DMS53 treated with DMSO at 0.1 percent for 48 hours (cell line): ENCODE results near the gene MEPCE.
"Not testable (repeated sequence)": the region's sequence is repeated elsewhere in the genome, so short reads cannot be mapped to it uniquely, and the experiment has no call there.

Source experiments
- DNase-seq: peaks from one replicate; lab custom pipeline; 2025; ENCODE audit not compliant: unreplicated experiment; lab: John Stamatoyannopoulos, UW

Gene MEPCE

DNA sequence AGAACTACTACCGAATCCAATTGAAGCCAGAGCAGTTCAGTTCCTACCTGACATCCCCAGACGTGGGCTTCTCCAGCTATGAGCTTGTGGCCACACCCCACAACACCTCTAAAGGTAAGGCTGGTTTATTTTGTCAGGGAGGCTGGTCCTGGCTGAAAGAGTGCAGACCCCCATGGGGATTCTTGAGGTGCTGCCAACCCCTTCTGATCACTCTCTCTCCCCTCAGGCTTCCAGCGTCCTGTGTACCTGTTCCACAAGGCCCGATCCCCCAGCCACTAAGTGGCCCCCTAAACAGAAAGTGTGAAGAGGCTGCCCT, 3.6 kb downstream of the MEPCE start:
- no peak for DNase-seq

- DNase-seq: no peak
Observed at GRCh38 chr7:100433592-100434296, 4.1 kb downstream of the MEPCE start.

DNA sequence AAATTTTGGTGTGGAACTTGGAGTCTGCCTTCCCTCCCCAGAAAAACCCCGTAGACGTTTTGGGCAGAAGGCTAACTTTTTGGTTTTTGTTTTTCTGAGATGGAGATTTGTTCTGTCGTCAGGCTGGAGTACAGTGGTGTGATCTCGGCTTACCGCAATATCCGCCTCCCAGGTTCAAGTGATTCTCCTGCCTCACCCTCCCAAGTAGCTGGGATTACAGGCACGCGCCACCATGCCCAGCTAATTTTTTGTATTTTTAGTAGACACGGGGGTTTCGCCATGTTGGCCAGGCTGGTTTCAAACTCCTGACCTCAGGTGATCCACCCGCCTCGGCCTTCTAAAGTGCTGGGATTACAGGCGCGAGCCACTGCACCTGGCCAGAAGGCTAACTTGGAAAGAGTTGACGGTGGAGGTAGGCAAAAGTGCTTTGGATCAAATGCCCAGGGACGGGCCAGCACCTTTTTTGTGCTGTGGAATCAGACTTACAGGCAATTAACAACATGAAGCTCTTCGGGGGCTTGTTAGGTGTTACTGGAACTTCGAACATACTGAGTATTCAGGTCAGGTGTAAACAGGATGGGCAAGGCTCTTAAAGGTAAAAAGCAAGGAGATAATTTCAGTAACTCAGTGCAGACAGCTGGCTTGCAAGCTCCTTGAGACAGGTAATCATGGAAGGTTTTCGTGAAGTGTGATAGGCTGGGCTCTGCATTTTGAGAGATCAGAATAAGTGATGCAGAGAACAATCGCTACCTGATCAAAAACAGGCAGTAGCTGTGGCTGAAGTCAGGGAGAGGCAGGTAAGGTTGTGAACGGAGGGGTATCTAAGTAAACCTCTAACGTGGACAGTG, 4.9 kb downstream of the MEPCE start:
- DNase-seq: no peak

- DNase-seq: peak; percentile 33
Observed at GRCh38 chr7:100435401-100436304, 6.0 kb downstream of the MEPCE start.

GRCh38 chr7:100437150-100438100, 7.8 kb downstream of the MEPCE start:
- no peak for DNase-seq

GRCh38 chr7:100438172-100438571, 8.5 kb downstream of the MEPCE start:
- DNase-seq: no peak

GRCh38 chr7:100438731-100439130, 9.1 kb downstream of the MEPCE start:
- not testable (repeated sequence) for DNase-seq

- not testable (repeated sequence) for DNase-seq
Observed at GRCh38 chr7:100439244-100439643, 9.6 kb downstream of the MEPCE start.

DNA sequence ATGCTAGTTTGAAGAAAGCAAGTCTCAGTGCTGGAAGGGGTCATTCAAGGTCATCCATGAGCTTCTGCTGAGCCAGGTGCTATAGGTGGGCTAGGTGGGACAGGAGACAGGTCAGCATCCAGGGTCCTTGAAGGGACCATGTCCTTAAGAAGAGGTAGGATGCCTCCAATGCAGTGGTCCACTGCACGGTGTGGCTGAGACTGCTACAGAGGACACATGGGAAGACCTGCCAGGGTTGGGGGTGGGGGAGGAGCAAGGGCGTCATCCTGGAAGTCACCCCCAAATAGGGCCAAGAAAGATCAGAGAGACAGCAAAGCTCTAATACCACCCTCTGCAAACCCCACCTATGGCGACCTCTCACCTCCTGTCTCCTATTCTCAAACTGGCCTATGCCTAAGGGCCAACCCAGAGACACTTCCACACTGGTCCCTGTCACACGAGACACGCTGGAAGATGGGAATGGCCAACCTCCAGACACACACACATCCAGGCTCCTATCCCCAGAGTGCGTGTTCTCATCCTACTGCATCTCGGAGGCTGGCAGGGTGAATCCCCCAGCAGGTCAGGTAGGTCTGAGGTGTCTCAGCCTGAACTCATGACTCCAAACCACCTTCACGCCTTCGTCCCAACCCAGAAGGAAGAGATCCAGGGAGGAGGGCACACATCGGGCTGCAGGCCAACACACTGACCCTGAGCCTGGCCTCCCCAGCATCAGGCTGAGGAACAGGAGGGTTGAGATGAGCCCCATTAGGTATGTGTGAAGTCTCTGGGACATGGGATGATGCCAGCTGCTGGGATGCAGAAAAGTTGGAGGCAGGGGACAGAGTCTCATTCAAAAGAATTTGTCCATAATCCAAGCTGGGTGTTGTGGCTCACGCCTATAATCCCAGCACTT, 12.3 kb downstream of the MEPCE start:
- no peak for DNase-seq

- no peak for DNase-seq
Observed at GRCh38 chr7:100443096-100443840, 13.6 kb downstream of the MEPCE start.

DNA sequence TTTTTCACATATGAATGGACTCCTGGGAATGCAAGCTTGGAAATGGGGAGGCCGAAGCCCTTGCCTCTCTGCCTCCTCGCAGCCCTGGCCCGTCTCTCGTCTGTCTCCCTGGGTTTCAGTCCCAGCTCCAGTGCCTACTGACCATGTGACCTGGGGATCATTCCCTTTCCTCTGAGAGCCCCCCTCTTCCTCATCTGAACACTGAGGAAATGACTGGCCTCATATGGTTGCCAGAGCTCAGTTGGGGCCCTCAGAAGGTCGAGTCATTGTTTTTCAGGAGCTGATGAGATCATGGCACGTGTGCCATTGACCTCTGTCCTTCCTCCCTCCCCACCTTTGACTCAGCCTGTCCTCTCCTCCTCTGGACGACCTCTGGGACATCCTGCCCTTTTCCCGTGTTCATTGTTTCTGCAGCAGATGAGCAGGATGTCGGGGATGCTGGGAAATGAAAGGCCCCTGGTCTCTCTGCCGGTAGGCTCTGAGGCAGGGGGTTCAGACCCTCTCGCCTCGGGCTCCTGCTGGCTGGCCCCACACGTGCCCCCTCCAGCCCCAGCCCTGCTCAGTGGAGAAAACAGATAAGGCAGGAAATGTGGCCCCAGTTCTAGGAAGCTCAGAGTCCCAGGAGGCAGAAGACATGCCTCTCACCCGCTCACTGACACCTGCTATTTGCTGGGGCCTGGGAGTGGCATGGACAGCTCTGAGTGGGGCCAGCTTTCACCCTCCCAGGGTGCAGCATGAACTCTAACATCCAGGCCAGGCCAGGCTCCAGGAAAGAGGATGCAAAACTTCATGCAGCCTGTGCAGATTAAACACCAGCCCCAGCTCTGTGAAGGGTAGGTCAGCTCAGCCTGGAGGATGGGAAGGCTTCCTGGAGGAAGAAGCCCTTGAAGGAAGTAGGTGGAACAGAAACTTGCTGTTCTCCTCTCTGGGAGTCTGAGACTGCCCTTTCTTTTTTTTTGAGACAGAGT, 15.0 kb downstream of the MEPCE start:
- DNase-seq: peak; percentile 38

DNA sequence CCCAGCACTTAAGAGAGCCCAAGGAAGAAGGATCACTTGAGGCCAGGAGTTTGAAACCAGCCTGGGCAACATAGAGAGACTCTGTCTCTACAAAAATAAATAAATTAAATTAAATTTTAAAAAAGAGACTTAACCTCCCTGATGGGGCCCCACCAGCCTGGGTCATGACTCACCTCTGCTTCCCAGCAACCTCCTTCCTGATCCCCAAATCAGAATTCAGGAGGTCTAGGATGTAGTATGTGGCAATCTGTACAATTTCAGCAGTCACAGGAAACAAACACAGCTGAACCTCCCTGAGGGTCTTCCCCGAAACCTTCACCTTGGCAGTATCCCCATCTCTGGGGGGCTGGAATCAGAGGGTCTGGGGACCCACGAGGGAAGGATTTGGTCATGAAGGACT, 16.4 kb downstream of the MEPCE start:
- DNase-seq: no peak

GRCh38 chr7:100447363-100447762, 17.7 kb downstream of the MEPCE start:
- DNase-seq: not testable (repeated sequence)

DNA sequence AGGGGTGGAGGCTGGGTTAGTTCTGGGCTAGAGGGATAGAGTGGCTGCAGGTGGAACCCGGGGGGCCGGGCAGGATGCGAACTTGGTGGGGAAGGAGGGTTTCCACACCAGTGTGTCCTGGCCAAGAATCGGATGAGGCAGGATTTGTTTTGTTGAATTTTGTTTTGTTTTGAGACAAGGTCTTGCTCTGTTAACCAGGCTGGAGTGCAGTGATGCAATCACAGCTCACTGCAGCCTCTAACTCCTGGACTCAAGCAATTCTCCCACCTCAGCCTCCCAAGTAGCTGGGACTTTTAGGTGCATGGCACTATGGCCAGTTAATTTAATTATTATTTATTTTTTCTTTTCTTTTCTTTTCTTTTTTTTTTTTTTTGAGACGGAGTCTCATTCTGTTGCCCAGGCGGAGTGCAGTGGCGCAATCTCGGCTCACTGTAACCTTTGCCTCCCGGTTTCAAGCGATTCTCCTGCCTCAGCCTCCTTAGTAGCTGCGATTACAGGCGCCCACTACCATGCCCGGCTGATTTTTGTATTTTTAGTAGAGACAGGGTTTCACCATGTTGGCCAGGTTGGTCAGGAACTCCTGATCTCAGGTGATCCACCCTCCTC, 19.7 kb downstream of the MEPCE start:
- DNase-seq: no peak

DNA sequence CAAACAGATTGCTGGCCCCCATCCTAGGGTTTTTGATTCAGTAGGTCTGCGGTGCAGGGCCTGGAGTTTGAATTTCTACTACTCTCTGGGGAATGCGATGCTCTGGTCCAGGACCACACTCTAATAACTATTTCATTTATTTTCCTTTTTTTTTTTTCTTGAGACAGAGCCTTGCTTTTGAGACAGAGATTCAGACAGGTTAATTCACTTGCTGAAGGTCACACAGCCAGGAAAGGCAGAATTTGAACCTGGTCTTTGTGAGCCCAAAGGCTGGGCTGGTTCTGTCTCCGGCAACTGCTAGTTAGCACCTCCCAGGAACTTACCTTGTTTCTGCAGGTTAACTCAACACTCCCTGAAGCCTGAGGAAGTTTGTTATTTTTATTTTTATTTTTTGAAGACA, 22.9 kb downstream of the MEPCE start:
- DNase-seq: no peak

GRCh38 chr7:100453854-100454253, 24.2 kb downstream of the MEPCE start:
- not testable (repeated sequence) for DNase-seq

GRCh38 chr7:100455206-100455605, 25.6 kb downstream of the MEPCE start:
- DNase-seq: no peak
